HG02943 (cell line): Measurements from ENCODE around the gene RPL36A.

Source experiments
- ATAC-seq: cut with Tn5 transposase; IDR thresholded peaks from one replicate; pipeline ENCODE4 v1.9.1; 2021; ENCODE audit warnings: mild to moderate bottlenecking, low read depth, moderate library complexity; ENCODE audit not compliant: unreplicated experiment

RPL36A gene

DNA sequence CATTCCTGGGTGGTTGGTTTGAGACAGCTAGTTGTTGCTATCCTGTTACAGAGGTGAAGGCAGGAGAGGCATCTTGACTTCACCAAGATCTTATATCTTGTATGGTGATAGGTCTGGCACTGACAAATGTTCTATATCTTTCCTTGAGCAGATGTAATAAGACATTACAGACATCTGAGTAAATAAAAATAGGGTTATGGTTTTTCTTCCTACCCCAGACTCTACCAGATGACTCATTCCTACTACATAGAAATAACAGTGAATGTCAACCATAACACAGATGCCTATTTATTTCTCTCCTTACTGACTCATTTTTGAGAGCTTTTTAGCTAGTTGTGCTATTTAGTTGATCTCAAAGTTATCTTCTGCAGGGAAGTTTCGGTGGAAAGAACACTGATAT, 39.1 kb downstream of the RPL36A start:
- ATAC-seq = peak; percentile 35

DNA sequence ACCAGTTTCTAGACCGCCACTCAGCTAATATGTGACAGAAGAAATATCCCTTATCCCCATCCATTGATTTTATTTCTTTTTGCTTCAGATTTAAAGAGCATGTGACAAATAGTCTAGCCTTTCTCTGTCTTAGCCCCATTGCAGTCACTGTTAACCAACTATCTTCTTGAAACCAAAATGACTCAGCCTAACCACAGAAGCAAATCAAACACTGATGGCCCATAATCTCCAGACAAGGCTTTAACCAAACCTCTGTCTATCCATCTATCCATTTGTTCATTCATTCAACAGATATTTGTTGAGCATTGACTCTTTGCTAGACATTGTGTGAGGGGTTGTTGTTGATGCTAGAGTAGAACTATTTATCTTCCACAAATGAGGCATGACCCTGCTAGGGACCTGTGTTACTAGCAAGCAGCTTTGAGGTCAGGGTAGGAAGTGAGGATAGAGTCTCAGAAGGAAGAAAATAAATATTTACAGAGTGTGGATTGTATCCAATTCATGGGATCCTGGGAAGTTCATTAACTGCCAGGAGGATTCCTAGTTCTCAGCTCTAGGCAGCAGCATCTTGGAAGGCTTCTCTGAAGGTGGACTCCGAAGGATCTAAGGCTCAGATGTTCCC, 39.8 kb downstream of the RPL36A start:
- ATAC-seq = peak; percentile 75

GRCh38 chrX:101442085-101442484, 51.3 kb downstream of the RPL36A start:
- no peak for ATAC-seq
